Endothelial cell of umbilical vein (primary cell): Measurements from ENCODE around the gene KCNH8. TPM values are rescaled to one million over a fixed set of nuclear protein-coding genes. Genes with fewer than 3 reads are reported as not detected.

Experiments
- BruUV-seq: library from RNA; stranded (reverse); fragments of 400-500 nt; replicated peaks from 2 replicates; lab custom pipeline; 2021; lab: Mats Ljungman, UMichigan
- CTCF ChIA-PET: fragments of 300-600, 350-600 bp; sonication (Branson Sonifier 250); formaldehyde crosslinking; loops from one replicate; lab custom pipeline; 2021; ENCODE audit warnings: antibody characterized with exemption, inconsistent platforms; lab: Charles Lee
- POLR2A ChIA-PET: fragments of 300-600, 350-600 bp; sonication (Branson Sonifier 250); formaldehyde crosslinking; loops from one replicate; lab custom pipeline; 2021; ENCODE audit warnings: antibody characterized with exemption, inconsistent platforms; lab: Charles Lee
- DNase-seq: peaks from one replicate; pipeline ENCODE4 v3.0.0-alpha.2; 2011; ENCODE audit warnings: low read depth, low spot score
- FAIRE-seq: peaks from 2 replicates; lab custom pipeline; 2011; peaks lifted over from hg19 to GRCh38; lab: Jason Lieb, UNC
- H2AFZ ChIP-seq: 2 replicates; pipeline ENCODE4 v1.6.0; 2012; ENCODE audit warnings: low read depth, low read length, control low read depth, inconsistent platforms
- H3K27ac ChIP-seq: 2 replicates; pipeline ENCODE4 v1.5.1; 2011; ENCODE audit warnings: low read depth, mild to moderate bottlenecking, control low read depth, low read length, moderate library complexity; ENCODE audit not compliant: insufficient read depth
- H3K27me3 ChIP-seq, 2 experiments: 2 replicates each; pipeline versions ENCODE4 v1.6.0 to v1.6.1; 2011; ENCODE audit warnings: low read length in 2 of 2, mixed read lengths in 1 of 2; ENCODE audit not compliant: control insufficient read depth in 2 of 2, insufficient read depth in 2 of 2
- H3K36me3 ChIP-seq, 2 experiments: 2 replicates in 1 of 2; 3 replicates in 1 of 2; pipeline ENCODE4 v1.5.1; 2011; ENCODE audit warnings: low read length in 2 of 2, mild to moderate bottlenecking in 1 of 2, moderate library complexity in 1 of 2; ENCODE audit not compliant: control insufficient read depth in 2 of 2, insufficient read depth in 2 of 2; ENCODE audit errors: extremely low read depth in 1 of 2
- H3K4me1 ChIP-seq: 3 replicates; pipeline ENCODE4 v1.5.1; 2011; ENCODE audit warnings: mild to moderate bottlenecking, low read length; ENCODE audit not compliant: control insufficient read depth, insufficient read depth; ENCODE audit errors: extremely low read depth
- H3K4me2 ChIP-seq: 2 replicates; pipeline ENCODE4 v1.6.1; 2011; ENCODE audit warnings: low read length, control low read depth, mixed read lengths; ENCODE audit not compliant: insufficient read depth
- H3K4me3 ChIP-seq, 3 experiments: fragments of 200-600 bp in 1 of 3; sonication (generic), shearing (Covaris generic) in 1 of 3; replicated peaks in 1 of 3; 2 replicates each; pipeline ENCODE4 v1.5.1; 2011 to 2016; ENCODE audit warnings: control low read depth in 3 of 3, low read length in 3 of 3, mild to moderate bottlenecking in 2 of 3, inconsistent platforms in 1 of 3, low read depth in 1 of 3, moderate library complexity in 1 of 3; ENCODE audit not compliant: insufficient read depth in 1 of 3
- H3K79me2 ChIP-seq: 2 replicates; pipeline ENCODE4 v1.6.0; 2012; ENCODE audit warnings: low read length, inconsistent platforms; ENCODE audit not compliant: control insufficient read depth, insufficient read depth
- H3K9ac ChIP-seq: replicated peaks from 2 replicates; pipeline ENCODE3; 2011; ENCODE audit warnings: low read length, control low read depth; ENCODE audit not compliant: insufficient read depth; ENCODE audit errors: extremely low read depth
- H3K9me1 ChIP-seq: replicated peaks from 3 replicates; pipeline ENCODE4 v1.6.0; 2011; ENCODE audit warnings: mild to moderate bottlenecking, low read length; ENCODE audit not compliant: control insufficient read depth, insufficient read depth; ENCODE audit errors: extremely low read depth
- H3K9me3 ChIP-seq: replicated peaks from 2 replicates; pipeline ENCODE4 v1.5.1; 2012; ENCODE audit warnings: low read length, inconsistent platforms; ENCODE audit not compliant: control insufficient read depth, insufficient read depth
- H4K20me1 ChIP-seq: replicated peaks from 2 replicates; pipeline ENCODE3; 2011; ENCODE audit warnings: mild to moderate bottlenecking, low read length; ENCODE audit not compliant: control insufficient read depth, insufficient read depth; ENCODE audit errors: extremely low read depth
- EZH2 ChIP-seq: IDR thresholded peaks from 2 replicates; pipeline ENCODE4 v1.6.1; 2012; ENCODE audit warnings: borderline replicate concordance, low read depth, mild to moderate bottlenecking, moderate library complexity, low read length, inconsistent platforms; ENCODE audit not compliant: severe bottlenecking
- FOS ChIP-seq: IDR thresholded peaks from 2 replicates; pipeline ENCODE4 v1.6.1; 2011; ENCODE audit warnings: mild to moderate bottlenecking, low read length, moderate library complexity, borderline replicate concordance; ENCODE audit not compliant: insufficient read depth
- GATA2 ChIP-seq: IDR thresholded peaks from 2 replicates; pipeline ENCODE4 v1.7.0; 2011; ENCODE audit warnings: low read depth, mild to moderate bottlenecking, moderate library complexity, mixed read lengths, low read length; ENCODE audit not compliant: insufficient read length, insufficient read depth
- JUN ChIP-seq: IDR thresholded peaks from 2 replicates; pipeline ENCODE4 v1.6.1; 2011; ENCODE audit warnings: borderline replicate concordance, low read depth; ENCODE audit not compliant: insufficient read length, insufficient read depth
- MAX ChIP-seq: IDR thresholded peaks from 2 replicates; pipeline ENCODE4 v1.6.1; 2011; ENCODE audit not compliant: insufficient read depth, insufficient read length
- MYC ChIP-seq: IDR thresholded peaks from one replicate; pipeline ENCODE4 v1.6.1; 2011; ENCODE audit warnings: mild to moderate bottlenecking, low read depth, low read length
- POLR2A ChIP-seq: IDR thresholded peaks from 2 replicates; pipeline ENCODE4 v1.6.1; 2012; ENCODE audit warnings: low read depth, mild to moderate bottlenecking, control low read depth, low read length
- POLR2AphosphoS5 ChIP-seq: IDR thresholded peaks from 2 replicates; pipeline ENCODE4 v1.6.1; 2012; ENCODE audit warnings: low read depth, mild to moderate bottlenecking, control low read depth, low read length, moderate library complexity; ENCODE audit not compliant: insufficient read depth
- dilution Hi-C: fragments of 300-500 bp; cut with MboI; formaldehyde crosslinking; loops from one replicate; pipeline ENCODE4 v1.15.0; 2019; ENCODE audit warnings: low sequenced_read_pairs; ENCODE audit not compliant: extremely low pct_ligation_motif_present
- intact Hi-C: fragments of 100-400 bp; cut with micrococcal nuclease; formaldehyde crosslinking; loops from one replicate; pipeline ENCODE4 v1.10.0; 2022
- polyA plus RNA-seq, 4 experiments: library from polyadenylated mRNA; depleted of rRNA in 3 of 4; stranded (reverse) in 3 of 4; unstranded in 1 of 4; fragments of >200 nt; gene quantifications; 2 replicates each; pipeline versions ENCODE4 v1.2.1 to v1.2.3, GENCODE V29; 2011 to 2012; ENCODE audit warnings: missing spikeins in 1 of 4
- total RNA-seq: library from RNA; stranded (reverse); gene quantifications from 2 replicates; pipeline ENCODE4 v1.2.3, GENCODE V29; 2021
- TF ChIP-seq, protein P1 (sequence below), 2 donors: IDR thresholded peaks; 1 replicate in 1 of 2; 2 replicates in 1 of 2; pipeline ENCODE4 v1.5.1; 2011; ENCODE audit warnings: low read length in 2 of 2, mild to moderate bottlenecking in 2 of 2, moderate library complexity in 2 of 2, control low read depth in 1 of 2, inconsistent platforms in 1 of 2, low read depth in 1 of 2; ENCODE audit not compliant: insufficient read depth in 1 of 2; ENCODE audit errors: extremely low read depth in 1 of 2

Gene KCNH8
- total and polyA plus RNA-seq, 2 donors (not counting 3 experiments of a cell fraction or from before 2014, with no cell fraction given) = not detected

DNA sequence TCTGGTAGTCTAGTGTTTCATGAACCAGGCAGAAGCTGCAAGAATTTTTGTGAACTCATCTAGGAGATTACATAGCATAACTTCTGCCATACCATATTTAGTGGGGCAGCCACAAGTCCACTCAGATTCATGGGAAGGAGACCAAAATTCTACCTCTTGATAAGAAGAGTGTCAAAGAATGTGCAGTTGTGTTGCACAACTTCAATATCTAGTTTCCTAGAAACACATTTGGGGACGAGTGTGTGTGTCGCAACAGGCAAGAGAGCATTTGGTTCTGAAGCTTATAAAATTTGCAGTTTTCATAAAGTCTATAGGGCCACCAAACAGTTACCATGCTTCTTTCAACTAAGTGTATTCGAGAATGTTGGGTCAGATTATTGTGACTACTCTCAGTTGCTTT, 115.3 kb downstream of the KCNH8 start:
- Histone ChIP-seq H3K9me3 (peaks cover 2% of the 10 kb centered on the region), H3K4me2 (no peak overlapping the region), H3K4me3 (no peak overlapping the region), H4K20me1 (no peaks in the 10 kb centered on the region), H3K9ac (no peak overlapping the region), H3K79me2 (no peaks in the 10 kb centered on the region), H3K4me1 (no peaks in the 10 kb centered on the region), H3K27me3 (no peaks in the 10 kb centered on the region), H3K36me3 (no peaks in the 10 kb centered on the region), H2AFZ (no peak overlapping the region), H3K27ac (no peak overlapping the region), H3K9me1 (no peaks in the 10 kb centered on the region)
- dilution Hi-C loops (no loop called here), intact Hi-C loops (no loop called here)
- CTCF ChIA-PET = no interaction called here
- DNase-seq (no peak), FAIRE-seq (no peak)
- BruUV-seq = no TSS peak
- POLR2A ChIA-PET = no interaction called here
- TF ChIP-seq POLR2A (no peak), MAX (no peak), GATA2 (no peak), JUN (no peak), EZH2 (no peak), MYC (no peak), POLR2AphosphoS5 (no peak), FOS (no peak)
- TF ChIP-seq, protein P1, sequence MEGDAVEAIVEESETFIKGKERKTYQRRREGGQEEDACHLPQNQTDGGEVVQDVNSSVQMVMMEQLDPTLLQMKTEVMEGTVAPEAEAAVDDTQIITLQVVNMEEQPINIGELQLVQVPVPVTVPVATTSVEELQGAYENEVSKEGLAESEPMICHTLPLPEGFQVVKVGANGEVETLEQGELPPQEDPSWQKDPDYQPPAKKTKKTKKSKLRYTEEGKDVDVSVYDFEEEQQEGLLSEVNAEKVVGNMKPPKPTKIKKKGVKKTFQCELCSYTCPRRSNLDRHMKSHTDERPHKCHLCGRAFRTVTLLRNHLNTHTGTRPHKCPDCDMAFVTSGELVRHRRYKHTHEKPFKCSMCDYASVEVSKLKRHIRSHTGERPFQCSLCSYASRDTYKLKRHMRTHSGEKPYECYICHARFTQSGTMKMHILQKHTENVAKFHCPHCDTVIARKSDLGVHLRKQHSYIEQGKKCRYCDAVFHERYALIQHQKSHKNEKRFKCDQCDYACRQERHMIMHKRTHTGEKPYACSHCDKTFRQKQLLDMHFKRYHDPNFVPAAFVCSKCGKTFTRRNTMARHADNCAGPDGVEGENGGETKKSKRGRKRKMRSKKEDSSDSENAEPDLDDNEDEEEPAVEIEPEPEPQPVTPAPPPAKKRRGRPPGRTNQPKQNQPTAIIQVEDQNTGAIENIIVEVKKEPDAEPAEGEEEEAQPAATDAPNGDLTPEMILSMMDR (IDR thresholded peaks at IDR 0.05; ENCODE audit: extremely low read depth in 1 of 2, insufficient read depth in 1 of 2, low read depth in 1 of 2, low read length in 2 of 2) = no peak
